Upper lobe of left lung (tissue), 4 donors: Measurements from ENCODE around the gene TREX2.

Source experiments
- CTCF ChIP-seq, 6 experiments: fragments of 450-650 bp in 4 of 6; fragments of 200-600 bp in 2 of 6; sonication (generic) in 2 of 6; IDR thresholded peaks; one replicate each; pipeline ENCODE4 v1.5.1; 2016 to 2019; ENCODE audit warnings: antibody characterized with exemption in 6 of 6
- EP300 ChIP-seq, 4 donors: sonication (generic); formaldehyde crosslinking; IDR thresholded peaks; one replicate each; pipeline ENCODE4 v1.5.1; 2017; ENCODE audit warnings: antibody characterized with exemption in 4 of 4, control low read depth in 2 of 4
- POLR2A ChIP-seq, 4 donors: fragments of 450-650 bp; IDR thresholded peaks; one replicate each; pipeline ENCODE4 v1.5.1; 2016 to 2017; ENCODE audit warnings: antibody characterized with exemption in 4 of 4, mild to moderate bottlenecking in 2 of 4
- POLR2AphosphoS5 ChIP-seq, 2 donors: sonication (generic); formaldehyde crosslinking; IDR thresholded peaks; one replicate each; pipeline ENCODE4 v1.5.1; 2017; ENCODE audit warnings: antibody characterized with exemption in 2 of 2

GRCh38 chrX:153477364-153477857, 31.6 kb upstream of the TREX2 start:
- TF ChIP-seq POLR2AphosphoS5 (IDR thresholded peaks at IDR 0.05) (no peak), POLR2A (IDR thresholded peaks at IDR 0.05) (no peak), CTCF (IDR thresholded peaks at IDR 0.05) (no peak), EP300 (IDR thresholded peaks at IDR 0.05) (no peak)
